CD4-positive, alpha-beta memory T cell (primary cell): ENCODE measurements around the gene CTSS. TPM values are rescaled to one million over a fixed set of nuclear protein-coding genes. Genes with fewer than 3 reads are reported as not detected.

Experiments used
- CTCF ChIA-PET: fragments of 350-600 bp; sonication (Branson Sonifier 250); formaldehyde crosslinking; loops from one replicate; lab custom pipeline; 2021; ENCODE audit warnings: inconsistent platforms; ENCODE audit not compliant: partially characterized antibody; lab: Charles Lee
- POLR2A ChIA-PET: fragments of 350-600 bp; sonication (Branson Sonifier 250); formaldehyde crosslinking; loops from one replicate; lab custom pipeline; 2021; ENCODE audit not compliant: partially characterized antibody; lab: Charles Lee
- DNase-seq, 5 donors: peaks; one replicate each; pipeline versions ENCODE4 v3.0.0 to v3.0.0-alpha.2; 2020 to 2022; ENCODE audit warnings: mixed read lengths in 1 of 5
- H3K27ac ChIP-seq: one replicate; pipeline ENCODE4 v1.7.0; 2013; ENCODE audit warnings: low read depth, low read length
- H3K27me3 ChIP-seq: 2 replicates; pipeline ENCODE4 v1.7.0; 2013; ENCODE audit warnings: mild to moderate bottlenecking, low read length, moderate library complexity; ENCODE audit not compliant: insufficient read depth
- H3K36me3 ChIP-seq: 2 replicates; pipeline ENCODE4 v1.7.0; 2013; ENCODE audit warnings: mild to moderate bottlenecking, low read length, moderate library complexity; ENCODE audit not compliant: insufficient read depth
- H3K4me1 ChIP-seq: 2 replicates; pipeline ENCODE4 v1.7.0; 2013; ENCODE audit warnings: mild to moderate bottlenecking, low read length, moderate library complexity; ENCODE audit not compliant: insufficient read depth
- H3K4me3 ChIP-seq, 2 donors: one replicate each; pipeline ENCODE4 v1.7.0; 2013; ENCODE audit warnings: low read length in 2 of 2, mild to moderate bottlenecking in 1 of 2
- H3K9me3 ChIP-seq, 2 donors: one replicate each; pipeline ENCODE4 v1.7.0; 2013; ENCODE audit warnings: low read length in 2 of 2, control low read depth in 1 of 2; ENCODE audit not compliant: control insufficient read depth in 1 of 2
- H3K27ac Mint-ChIP-seq, 7 donors: one replicate each; pipeline ENCODE4 v1.8.0; 2020 to 2021; ENCODE audit warnings: mixed read lengths in 7 of 7, mild to moderate bottlenecking in 6 of 7, inconsistent platforms in 3 of 7, moderate library complexity in 3 of 7
- H3K27me3 Mint-ChIP-seq, 2 donors: one replicate each; pipeline ENCODE4 v1.8.0; 2020 to 2021; ENCODE audit warnings: mixed read lengths in 2 of 2
- H3K36me3 Mint-ChIP-seq, 2 donors: one replicate each; pipeline ENCODE4 v1.8.0; 2020 to 2021; ENCODE audit warnings: mixed read lengths in 2 of 2, inconsistent platforms in 1 of 2, mild to moderate bottlenecking in 1 of 2
- H3K4me1 Mint-ChIP-seq, 4 donors: one replicate each; pipeline ENCODE4 v1.8.0; 2020 to 2021; ENCODE audit warnings: mixed read lengths in 4 of 4, mild to moderate bottlenecking in 1 of 4
- H3K4me3 Mint-ChIP-seq, 8 donors: one replicate each; pipeline ENCODE4 v1.8.0; 2020 to 2021; ENCODE audit warnings: mixed read lengths in 8 of 8, mild to moderate bottlenecking in 7 of 8, moderate library complexity in 6 of 8, inconsistent platforms in 3 of 8
- H3K9me3 Mint-ChIP-seq, 8 donors: one replicate each; pipeline ENCODE4 v1.8.0; 2020 to 2021; ENCODE audit warnings: mixed read lengths in 8 of 8, mild to moderate bottlenecking in 5 of 8, inconsistent platforms in 3 of 8, moderate library complexity in 1 of 8
- intact Hi-C: fragments of 100-400 bp; cut with micrococcal nuclease; formaldehyde crosslinking; loops from one replicate; pipeline ENCODE4 v1.15.1; 2023
- polyA plus RNA-seq, 2 donors: library from polyadenylated mRNA; unstranded; fragments of 300-500 nt; fragmentation: Illumina TruSeq; gene quantifications; one replicate each; pipeline ENCODE4 v1.2.3, GENCODE V29; 2021
- total RNA-seq, 2 experiments: library from RNA; stranded (reverse); gene quantifications; one replicate each; pipeline ENCODE4 v1.2.3, GENCODE V29; 2021

Gene CTSS
- total and polyA plus RNA-seq, 4 experiments from 2014 or later = 119 to 172 (median 132) TPM

GRCh38 chr1:150793221-150793620 lies 27.6 kb upstream of the CTSS start:
- H3K9me3 Mint-ChIP-seq = peaks cover 0 to 2% (median 0%) of the 10 kb centered on the region in 8 donors
- H3K36me3 Mint-ChIP-seq = peaks cover 18 to 24% of the 10 kb centered on the region in 2 donors
- no peaks in the 10 kb centered on the region for H3K27me3 ChIP-seq
- H3K4me1 ChIP-seq = no peaks in the 10 kb centered on the region
- H3K36me3 ChIP-seq = peaks cover under 1% of the 10 kb centered on the region
- intact Hi-C loops = no loop called here
- no peaks in the 10 kb centered on the region for H3K27me3 Mint-ChIP-seq
- no peak overlapping the region for H3K4me3 Mint-ChIP-seq
- H3K9me3 ChIP-seq = no peaks in the 10 kb centered on the region
- peak overlapping the region in 1 of 7 donors; percentile 7 for H3K27ac Mint-ChIP-seq
- H3K4me1 Mint-ChIP-seq = no peaks in the 10 kb centered on the region
- H3K4me3 ChIP-seq = no peak overlapping the region
- no peak for DNase-seq
- ChIA-PET CTCF (no interaction called here), POLR2A (no interaction called here)
- no peak overlapping the region for H3K27ac ChIP-seq

GRCh38 chr1:150791585-150791984 lies 26.0 kb upstream of the CTSS start:
- CTCF ChIA-PET = no interaction called here
- Mint-ChIP-seq H3K27me3 (no peaks in the 10 kb centered on the region), H3K4me1 (peaks cover 0 to 2% (median 0%) of the 10 kb centered on the region in 4 donors), H3K36me3 (peaks cover 11 to 13% of the 10 kb centered on the region in 2 donors), H3K27ac (no peak overlapping the region), H3K9me3 (peaks cover 0 to 2% (median 0%) of the 10 kb centered on the region in 8 donors), H3K4me3 (no peak overlapping the region)
- Histone ChIP-seq H3K4me3 (no peak overlapping the region), H3K4me1 (no peaks in the 10 kb centered on the region), H3K9me3 (no peaks in the 10 kb centered on the region), H3K27ac (no peak overlapping the region), H3K27me3 (no peaks in the 10 kb centered on the region), H3K36me3 (no peaks in the 10 kb centered on the region)
- intact Hi-C loops = no loop called here
- no peak for DNase-seq
- POLR2A ChIA-PET = no interaction called here

- no peaks in the 10 kb centered on the region for H3K27me3 Mint-ChIP-seq
- H3K27ac ChIP-seq = no peak overlapping the region
- no peak overlapping the region for H3K4me3 Mint-ChIP-seq
- POLR2A ChIA-PET = no interaction called here
- H3K36me3 Mint-ChIP-seq = peaks cover 0 to 3% of the 10 kb centered on the region in 2 donors
- H3K27me3 ChIP-seq = no peaks in the 10 kb centered on the region
- no peaks in the 10 kb centered on the region for H3K36me3 ChIP-seq
- H3K4me1 ChIP-seq = no peaks in the 10 kb centered on the region
- H3K4me1 Mint-ChIP-seq = peaks cover 0 to 3% (median 1%) of the 10 kb centered on the region in 4 donors
- peaks cover 0 to 2% (median 0%) of the 10 kb centered on the region in 8 donors for H3K9me3 Mint-ChIP-seq
- H3K27ac Mint-ChIP-seq = no peak overlapping the region
- H3K9me3 ChIP-seq = no peaks in the 10 kb centered on the region
- intact Hi-C loops = no loop called here
- CTCF ChIA-PET = no interaction called here
- no peak overlapping the region for H3K4me3 ChIP-seq
- no peak for DNase-seq
Measured at GRCh38 chr1:150789396-150789795, 23.8 kb upstream of the CTSS start.

- Histone ChIP-seq H3K27ac (no peak overlapping the region), H3K36me3 (no peaks in the 10 kb centered on the region), H3K27me3 (no peaks in the 10 kb centered on the region), H3K9me3 (no peaks in the 10 kb centered on the region), H3K4me3 (no peak overlapping the region), H3K4me1 (no peaks in the 10 kb centered on the region)
- Mint-ChIP-seq H3K36me3 (no peaks in the 10 kb centered on the region), H3K9me3 (no peaks in the 10 kb centered on the region), H3K27me3 (no peaks in the 10 kb centered on the region), H3K4me1 (peaks cover 0 to 3% (median 1%) of the 10 kb centered on the region in 4 donors), H3K27ac (no peak overlapping the region), H3K4me3 (no peak overlapping the region)
- ChIA-PET CTCF (no interaction called here), POLR2A (no interaction called here)
- intact Hi-C loops = no loop called here
- DNase-seq = no peak
Measured at GRCh38 chr1:150788946-150789345, 23.4 kb upstream of the CTSS start.

- CTCF ChIA-PET = no interaction called here
- H3K4me3 Mint-ChIP-seq = no peak overlapping the region
- H3K9me3 ChIP-seq = no peaks in the 10 kb centered on the region
- no peaks in the 10 kb centered on the region for H3K4me1 ChIP-seq
- H3K27ac ChIP-seq = no peak overlapping the region
- H3K9me3 Mint-ChIP-seq = no peaks in the 10 kb centered on the region
- no peaks in the 10 kb centered on the region for H3K27me3 ChIP-seq
- no peak for DNase-seq
- no peaks in the 10 kb centered on the region for H3K27me3 Mint-ChIP-seq
- no peak overlapping the region for H3K4me3 ChIP-seq
- no peaks in the 10 kb centered on the region for H3K36me3 ChIP-seq
- peak overlapping the region in 1 of 7 donors; percentile 7 for H3K27ac Mint-ChIP-seq
- peaks cover 0 to 3% (median 1%) of the 10 kb centered on the region in 4 donors for H3K4me1 Mint-ChIP-seq
- no peaks in the 10 kb centered on the region for H3K36me3 Mint-ChIP-seq
- intact Hi-C loops = no loop called here
- POLR2A ChIA-PET = no interaction called here
Measured at GRCh38 chr1:150787455-150787854, 21.9 kb upstream of the CTSS start.

GRCh38 chr1:150780510-150780909 lies 14.9 kb upstream of the CTSS start:
- Histone ChIP-seq H3K27me3 (no peaks in the 10 kb centered on the region), H3K9me3 (no peaks in the 10 kb centered on the region), H3K4me1 (peaks cover 6% of the 10 kb centered on the region), H3K27ac (no peak overlapping the region), H3K4me3 (no peak overlapping the region), H3K36me3 (no peaks in the 10 kb centered on the region)
- no peaks in the 10 kb centered on the region for H3K27me3 Mint-ChIP-seq
- no peak overlapping the region for H3K4me3 Mint-ChIP-seq
- ChIA-PET CTCF (no interaction called here), POLR2A (no interaction called here)
- H3K4me1 Mint-ChIP-seq = peaks cover 4 to 11% (median 8%) of the 10 kb centered on the region in 4 donors
- intact Hi-C loops = no loop called here
- no peak overlapping the region for H3K27ac Mint-ChIP-seq
- H3K9me3 Mint-ChIP-seq = no peaks in the 10 kb centered on the region
- H3K36me3 Mint-ChIP-seq = no peaks in the 10 kb centered on the region
- DNase-seq = no peak

- Histone ChIP-seq H3K9me3 (no peaks in the 10 kb centered on the region), H3K27ac (no peak overlapping the region), H3K36me3 (no peaks in the 10 kb centered on the region), H3K4me3 (no peak overlapping the region), H3K27me3 (no peaks in the 10 kb centered on the region), H3K4me1 (peaks cover 6% of the 10 kb centered on the region)
- Mint-ChIP-seq H3K4me1 (peaks cover 1 to 11% (median 8%) of the 10 kb centered on the region in 4 donors), H3K27me3 (no peaks in the 10 kb centered on the region), H3K9me3 (no peaks in the 10 kb centered on the region), H3K4me3 (no peak overlapping the region), H3K36me3 (no peaks in the 10 kb centered on the region), H3K27ac (peak overlapping the region in 1 of 7 donors; percentile 18)
- CTCF ChIA-PET = no interaction called here
- intact Hi-C loops = no loop called here
- POLR2A ChIA-PET = no interaction called here
- no peak for DNase-seq
Measured at GRCh38 chr1:150778409-150778808, 12.8 kb upstream of the CTSS start.

GRCh38 chr1:150777544-150777943 lies 12.0 kb upstream of the CTSS start:
- intact Hi-C loops = no loop called here
- H3K27ac Mint-ChIP-seq = peak overlapping the region in 2 of 7 donors; percentile 0 to 24
- H3K9me3 Mint-ChIP-seq = no peaks in the 10 kb centered on the region
- no peak for DNase-seq
- Histone ChIP-seq H3K36me3 (no peaks in the 10 kb centered on the region), H3K9me3 (no peaks in the 10 kb centered on the region), H3K4me1 (peaks cover 6% of the 10 kb centered on the region), H3K4me3 (no peak overlapping the region), H3K27ac (no peak overlapping the region), H3K27me3 (no peaks in the 10 kb centered on the region)
- ChIA-PET CTCF (no interaction called here), POLR2A (no interaction called here)
- H3K36me3 Mint-ChIP-seq = no peaks in the 10 kb centered on the region
- no peaks in the 10 kb centered on the region for H3K27me3 Mint-ChIP-seq
- H3K4me1 Mint-ChIP-seq = peaks cover 1 to 11% (median 8%) of the 10 kb centered on the region in 4 donors
- no peak overlapping the region for H3K4me3 Mint-ChIP-seq
